Activated CD4-positive, alpha-beta T cell treated with anti-CD3 and anti-CD28 coated beads for 1 hour (primary cell): ENCODE data around the gene CCL26.
"Not testable (repeated sequence)": the region's sequence is repeated elsewhere in the genome, so short reads cannot be mapped to it uniquely, and the experiment has no call there.

Experiments used
- DNase-seq: peaks from one replicate; pipeline ENCODE4 v3.0.0-alpha.2; 2020

The CCL26 gene

GRCh38 chr7:75772081-75773077 is at the start of gene CCL26:
Gene CCL26, minus strand, starts transcription at chr7:75772211. Its CDS starts 35 bp downstream, at chr7:75772176.
- no peak for DNase-seq

- DNase-seq: no peak
Observed at GRCh38 chr7:75820688-75821087, 48.7 kb upstream of the CCL26 start.

- DNase-seq: no peak
Observed at GRCh38 chr7:75819711-75820110, 47.7 kb upstream of the CCL26 start.

GRCh38 chr7:75818472-75818871 is 46.5 kb upstream of the CCL26 start:
- DNase-seq: no peak

GRCh38 chr7:75817116-75817515 is 45.1 kb upstream of the CCL26 start:
- DNase-seq: no peak

- DNase-seq: no peak
Observed at GRCh38 chr7:75815418-75816064, 43.5 kb upstream of the CCL26 start.

- no peak for DNase-seq
Observed at GRCh38 chr7:75814407-75814947, 42.5 kb upstream of the CCL26 start.

GRCh38 chr7:75813781-75814236 is 41.8 kb upstream of the CCL26 start, which contains the start of gene CCL24:
Gene CCL24, minus strand, starts transcription at chr7:75813806. Its CDS starts 91 bp downstream, at chr7:75813715.
- DNase-seq: no peak

- no peak for DNase-seq
Observed at GRCh38 chr7:75813084-75813483, 41.1 kb upstream of the CCL26 start.

- DNase-seq: no peak
Observed at GRCh38 chr7:75811894-75812678, 40.1 kb upstream of the CCL26 start.

GRCh38 chr7:75809396-75809795 is 37.4 kb upstream of the CCL26 start:
- no peak for DNase-seq

- DNase-seq: no peak
Observed at GRCh38 chr7:75808106-75808505, 36.1 kb upstream of the CCL26 start.

- DNase-seq: no peak
Observed at GRCh38 chr7:75807452-75807851, 35.4 kb upstream of the CCL26 start.

- no peak for DNase-seq
Observed at GRCh38 chr7:75806560-75807307, 34.7 kb upstream of the CCL26 start.

GRCh38 chr7:75804705-75805104 is 32.7 kb upstream of the CCL26 start:
- no peak for DNase-seq

GRCh38 chr7:75804004-75804403 is 32.0 kb upstream of the CCL26 start:
- no peak for DNase-seq

- no peak for DNase-seq
Observed at GRCh38 chr7:75802552-75802821, 30.5 kb upstream of the CCL26 start.

GRCh38 chr7:75798770-75799169 is 26.8 kb upstream of the CCL26 start:
- DNase-seq: no peak

GRCh38 chr7:75796420-75796819 is 24.4 kb upstream of the CCL26 start:
- DNase-seq: no peak

- no peak for DNase-seq
Observed at GRCh38 chr7:75795831-75796285, 23.8 kb upstream of the CCL26 start.

GRCh38 chr7:75793676-75794075 is 21.7 kb upstream of the CCL26 start:
- DNase-seq: no peak

- DNase-seq: not testable (repeated sequence)
Observed at GRCh38 chr7:75792567-75792966, 20.6 kb upstream of the CCL26 start.
